Astrocyte of the spinal cord (primary cell): ENCODE measurements around the gene DCST2.
"Not testable (repeated sequence)": the region's sequence is repeated elsewhere in the genome, so short reads cannot be mapped to it uniquely, and the experiment has no call there.

Experiments used
- DNase-seq: peaks from one replicate; pipeline ENCODE4 v3.0.0; 2011; ENCODE audit warnings: low read depth, low spot score
- H3K4me3 ChIP-seq: 2 replicates; pipeline ENCODE4 v1.5.1; 2011; ENCODE audit warnings: low read depth, mild to moderate bottlenecking, low read length, moderate library complexity
- in situ Hi-C: cut with HindIII; loops from 2 replicates; pipeline ENCODE4 v1.10.0; 2017; ENCODE audit warnings: low sequenced_read_pairs
- TF ChIP-seq, protein P1 (sequence below): IDR thresholded peaks from 2 replicates; pipeline ENCODE4 v1.5.1; 2012; ENCODE audit warnings: low read depth, mild to moderate bottlenecking, low read length, inconsistent platforms

DCST2 gene

DNA sequence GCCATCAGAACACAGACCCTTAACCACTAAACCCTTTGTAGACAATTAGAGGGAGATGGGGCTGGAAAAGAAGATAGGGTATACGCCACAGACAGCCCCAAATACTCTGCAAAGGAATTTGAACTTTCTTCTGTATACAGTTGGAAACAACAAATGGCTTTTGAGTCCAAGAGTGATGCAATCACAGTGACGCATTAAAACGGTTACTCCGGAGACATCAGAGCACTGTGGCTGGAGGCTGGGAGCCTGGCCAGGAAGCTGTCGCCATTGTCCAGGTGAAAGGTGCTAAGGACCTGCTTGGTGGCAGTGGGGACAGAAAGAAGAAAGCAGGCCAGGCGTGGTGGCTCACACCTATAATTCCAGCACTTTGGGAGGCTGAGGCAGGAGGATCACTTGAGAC is 46.3 kb downstream of the DCST2 start:
- in situ Hi-C loops, result no loop called here
- DNase-seq, result no peak
- no peak overlapping the region for H3K4me3 ChIP-seq
- TF ChIP-seq, protein P1, sequence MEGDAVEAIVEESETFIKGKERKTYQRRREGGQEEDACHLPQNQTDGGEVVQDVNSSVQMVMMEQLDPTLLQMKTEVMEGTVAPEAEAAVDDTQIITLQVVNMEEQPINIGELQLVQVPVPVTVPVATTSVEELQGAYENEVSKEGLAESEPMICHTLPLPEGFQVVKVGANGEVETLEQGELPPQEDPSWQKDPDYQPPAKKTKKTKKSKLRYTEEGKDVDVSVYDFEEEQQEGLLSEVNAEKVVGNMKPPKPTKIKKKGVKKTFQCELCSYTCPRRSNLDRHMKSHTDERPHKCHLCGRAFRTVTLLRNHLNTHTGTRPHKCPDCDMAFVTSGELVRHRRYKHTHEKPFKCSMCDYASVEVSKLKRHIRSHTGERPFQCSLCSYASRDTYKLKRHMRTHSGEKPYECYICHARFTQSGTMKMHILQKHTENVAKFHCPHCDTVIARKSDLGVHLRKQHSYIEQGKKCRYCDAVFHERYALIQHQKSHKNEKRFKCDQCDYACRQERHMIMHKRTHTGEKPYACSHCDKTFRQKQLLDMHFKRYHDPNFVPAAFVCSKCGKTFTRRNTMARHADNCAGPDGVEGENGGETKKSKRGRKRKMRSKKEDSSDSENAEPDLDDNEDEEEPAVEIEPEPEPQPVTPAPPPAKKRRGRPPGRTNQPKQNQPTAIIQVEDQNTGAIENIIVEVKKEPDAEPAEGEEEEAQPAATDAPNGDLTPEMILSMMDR, result no peak

DNA sequence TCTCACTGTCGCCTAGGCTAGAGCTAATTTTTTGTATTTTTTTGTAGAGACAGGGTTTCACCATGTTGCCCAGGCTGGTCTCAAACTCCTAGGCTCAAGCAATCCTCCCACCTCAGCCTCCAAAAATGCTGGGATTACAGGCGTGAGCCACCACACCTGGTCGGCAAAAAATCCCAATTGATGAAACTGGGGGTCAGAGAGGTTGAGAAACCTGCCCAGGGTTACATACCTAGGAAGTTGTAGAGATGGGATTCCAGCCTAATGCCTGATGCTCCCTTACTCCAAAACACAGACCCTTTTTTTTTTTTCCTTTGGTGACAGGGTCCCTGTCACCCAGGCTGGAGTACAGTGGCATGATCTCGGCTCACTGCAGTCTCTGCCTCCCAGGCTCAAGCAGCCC is 46.8 kb downstream of the DCST2 start:
- in situ Hi-C loops, DNase-seq, H3K4me3 ChIP-seq: not testable (repeated sequence)

DNA sequence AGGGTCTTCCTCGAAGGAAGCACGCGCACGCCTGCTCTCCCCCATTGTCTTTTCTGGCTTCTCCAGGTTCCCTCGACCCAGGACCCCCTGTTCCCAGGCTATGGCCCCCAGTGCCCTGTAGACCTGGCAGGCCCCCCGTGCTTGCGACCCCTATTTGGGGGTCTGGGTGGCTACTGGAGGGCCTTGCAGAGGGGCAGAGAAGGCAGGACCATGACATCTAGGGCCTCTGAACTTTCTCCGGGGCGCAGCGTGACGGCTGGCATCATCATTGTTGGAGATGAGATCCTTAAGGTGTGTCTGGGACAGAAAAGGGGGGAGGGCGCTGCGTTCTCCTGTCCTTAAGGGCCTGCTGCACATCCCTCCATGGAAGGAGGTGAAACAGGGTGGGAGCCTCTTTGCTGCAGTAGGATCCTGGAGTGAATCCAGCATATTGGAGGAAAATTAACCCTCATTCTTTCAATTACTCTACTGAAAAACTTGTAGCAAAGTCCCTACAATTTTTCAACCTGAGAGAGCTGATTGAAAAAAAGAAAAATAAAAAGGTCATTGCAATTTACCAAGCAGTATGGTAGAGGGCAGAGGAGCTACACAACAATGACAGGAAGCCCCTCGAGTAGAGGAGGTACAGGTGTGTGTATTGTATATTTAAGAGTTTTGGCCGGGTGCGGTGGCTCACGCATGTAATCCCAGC is 49.7 kb downstream of the DCST2 start:
- DNase-seq, result no peak
- TF ChIP-seq, protein P1, result no peak
- in situ Hi-C loops, result no loop called here
- peak overlapping the region; percentile 98 for H3K4me3 ChIP-seq

DNA sequence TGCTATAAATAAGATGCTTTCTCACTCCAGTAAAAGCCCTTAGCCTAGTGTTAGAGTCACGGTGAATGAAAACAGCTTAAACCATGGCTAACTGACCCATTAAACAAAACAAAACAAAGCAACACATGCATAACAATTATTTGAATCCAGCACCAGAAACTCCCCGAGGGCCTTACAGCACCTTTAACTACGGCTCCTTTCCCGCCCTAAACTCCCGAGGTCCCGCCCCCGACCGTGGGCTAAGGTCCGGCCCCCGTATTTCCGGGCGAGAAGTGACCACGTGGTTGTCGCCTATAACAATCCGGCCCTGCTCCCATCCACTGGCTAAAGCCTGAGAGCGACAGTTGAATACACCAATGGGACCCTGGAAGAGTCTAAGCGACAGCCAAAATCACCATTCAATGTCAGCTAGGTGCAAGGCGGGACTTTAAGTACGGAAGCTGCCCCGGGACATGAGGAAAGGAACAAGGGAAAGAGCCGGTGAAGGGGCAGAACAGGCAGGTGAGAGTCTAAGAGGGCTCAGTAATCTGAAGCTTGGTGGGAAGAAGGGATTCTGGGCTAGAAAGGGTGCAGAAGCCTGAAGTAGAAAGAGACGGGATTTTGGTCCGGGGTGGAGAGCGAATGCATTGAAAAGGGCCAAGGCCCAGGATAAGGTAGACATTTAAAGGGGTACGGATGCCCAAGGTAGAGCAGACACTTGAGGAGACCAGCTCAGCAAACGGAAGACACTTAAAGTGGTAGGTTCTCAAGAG is 50.5 kb downstream of the DCST2 start, which contains the start of gene FLAD1:
Gene FLAD1, plus strand, starts transcription at position 448 of the 752 bp plus-strand sequence. CDS start 351 bp downstream, outside the sequence.
- TF ChIP-seq, protein P1, result no peak
- peak within 1 kb of the TSS; percentile 98 for H3K4me3 ChIP-seq
- peak; percentile 100 for DNase-seq
- in situ Hi-C loops, result no loop called here

DNA sequence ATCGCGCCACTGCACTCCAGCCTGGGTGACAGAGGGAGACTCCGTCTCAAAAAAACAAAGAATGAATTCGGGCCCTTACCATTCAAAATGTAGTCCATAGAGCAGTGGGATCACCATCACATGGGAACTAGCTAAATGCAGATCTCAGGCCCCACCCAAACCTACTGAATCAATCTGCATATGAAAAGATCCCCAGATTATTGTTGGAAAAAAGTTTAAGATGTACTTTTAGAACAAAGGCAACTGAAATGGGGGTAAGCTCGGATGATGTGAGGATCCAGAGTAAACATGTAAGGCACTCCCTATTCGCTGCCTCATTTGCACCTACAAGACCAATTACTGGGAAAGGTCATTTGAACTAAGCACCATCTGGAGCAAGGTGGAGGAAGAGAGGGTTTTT is 51.2 kb downstream of the DCST2 start:
- in situ Hi-C loops, result no loop called here
- DNase-seq, result no peak
- TF ChIP-seq, protein P1, result no peak
- H3K4me3 ChIP-seq, result peak overlapping the region; percentile 34

DNA sequence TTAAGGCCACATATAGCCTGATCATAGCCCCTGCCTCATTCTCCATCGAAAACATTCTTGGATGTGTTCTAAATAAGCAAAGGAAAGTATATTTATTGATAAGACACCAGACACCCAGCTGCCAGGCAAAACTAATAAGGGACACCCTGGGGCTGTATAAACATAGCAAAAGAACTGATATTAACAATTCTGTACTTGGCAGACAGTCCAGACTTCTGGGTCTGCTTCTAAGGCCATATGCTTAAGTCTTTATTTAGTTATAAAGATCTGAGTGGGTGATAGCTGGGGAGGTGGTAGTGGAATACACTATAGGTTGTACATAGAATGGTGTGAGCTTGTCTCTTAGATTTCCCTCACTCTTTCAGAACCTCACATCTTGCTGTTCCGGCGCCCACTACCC is 55.2 kb downstream of the DCST2 start:
- H3K4me3 ChIP-seq, result no peak overlapping the region
- no peak for DNase-seq
- in situ Hi-C loops, result no loop called here
- TF ChIP-seq, protein P1, result no peak

DNA sequence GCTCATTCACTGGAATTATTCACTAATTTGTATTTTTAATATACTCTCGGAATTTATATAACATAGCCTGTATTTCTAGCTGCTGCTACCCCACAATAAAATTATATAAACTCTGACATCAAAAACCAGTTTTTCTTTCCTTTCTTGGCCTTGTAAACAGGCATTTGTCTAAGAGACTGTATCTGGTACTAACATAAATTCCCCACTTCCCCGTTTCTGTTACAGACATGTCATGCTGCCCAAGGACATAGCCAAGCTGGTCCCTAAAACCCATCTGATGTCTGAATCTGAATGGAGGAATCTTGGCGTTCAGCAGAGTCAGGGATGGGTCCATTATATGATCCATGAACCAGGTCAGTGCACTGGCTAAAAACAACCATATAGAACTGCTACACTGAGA is 55.8 kb downstream of the DCST2 start:
- in situ Hi-C loops, H3K4me3 ChIP-seq, DNase-seq: not testable (repeated sequence)
